Glutamatergic neuron (in vitro differentiated cells): ENCODE data around the gene S100A12. TPM values are rescaled to one million over a fixed set of nuclear protein-coding genes. Genes with fewer than 3 reads are reported as not detected.

Experiments
- DNase-seq: peaks from one replicate; pipeline ENCODE4 v3.0.0; 2022
- H3K27ac Mint-ChIP-seq: one replicate; pipeline ENCODE4 v1.8.0; 2020; ENCODE audit warnings: mild to moderate bottlenecking, mixed read lengths, inconsistent platforms; ENCODE audit not compliant: unreplicated experiment
- H3K27me3 Mint-ChIP-seq: one replicate; pipeline ENCODE4 v1.8.0; 2020; ENCODE audit warnings: mild to moderate bottlenecking, moderate library complexity, mixed read lengths, inconsistent platforms; ENCODE audit not compliant: unreplicated experiment
- H3K36me3 Mint-ChIP-seq: one replicate; pipeline ENCODE4 v1.8.0; 2020; ENCODE audit warnings: mild to moderate bottlenecking, mixed read lengths, inconsistent platforms; ENCODE audit not compliant: unreplicated experiment
- H3K4me1 Mint-ChIP-seq: one replicate; pipeline ENCODE4 v1.8.0; 2020; ENCODE audit warnings: mild to moderate bottlenecking, low read depth, mixed read lengths, inconsistent platforms; ENCODE audit not compliant: unreplicated experiment
- H3K4me3 Mint-ChIP-seq: one replicate; pipeline ENCODE4 v1.8.0; 2020; ENCODE audit warnings: mild to moderate bottlenecking, mixed read lengths, inconsistent platforms; ENCODE audit not compliant: unreplicated experiment
- H3K9me3 Mint-ChIP-seq: one replicate; pipeline ENCODE4 v1.8.0; 2020; ENCODE audit warnings: mild to moderate bottlenecking, moderate library complexity, mixed read lengths, inconsistent platforms; ENCODE audit not compliant: unreplicated experiment
- CTCF ChIP-seq: fragments of 200-600 bp; sonication (generic); IDR thresholded peaks from one replicate; pipeline ENCODE4 v1.5.0; 2021; ENCODE audit not compliant: partially characterized antibody, unreplicated experiment
- total RNA-seq: library from RNA; stranded (reverse); fragmentation: NEBNext Ultra II Directional; extraction: Animal tissue kit (Norgen Biotek cat#: 25700); gene quantifications from one replicate; pipeline ENCODE4 v1.2.1, GENCODE V29; 2021; ENCODE audit not compliant: unreplicated experiment

S100A12 gene
- total RNA-seq, 1 donor from 2014 or later = not detected

- no peak for TF ChIP-seq CTCF
- no peak overlapping the region for H3K27ac Mint-ChIP-seq
- H3K27me3 Mint-ChIP-seq = peaks cover 16% of the 10 kb centered on the region
- H3K4me3 Mint-ChIP-seq = no peak overlapping the region
- no peaks in the 10 kb centered on the region for H3K9me3 Mint-ChIP-seq
- no peak for DNase-seq
- peaks cover 2% of the 10 kb centered on the region for H3K4me1 Mint-ChIP-seq
- no peaks in the 10 kb centered on the region for H3K36me3 Mint-ChIP-seq
Measured at GRCh38 chr1:153395136-153395685, 19.8 kb upstream of the S100A12 start.

- no peak overlapping the region for H3K27ac Mint-ChIP-seq
- no peak for TF ChIP-seq CTCF
- H3K4me3 Mint-ChIP-seq = no peak overlapping the region
- H3K36me3 Mint-ChIP-seq = no peaks in the 10 kb centered on the region
- peaks cover 2% of the 10 kb centered on the region for H3K4me1 Mint-ChIP-seq
- DNase-seq = no peak
- H3K27me3 Mint-ChIP-seq = peaks cover 18% of the 10 kb centered on the region
- no peaks in the 10 kb centered on the region for H3K9me3 Mint-ChIP-seq
Measured at GRCh38 chr1:153394391-153394790, 19.0 kb upstream of the S100A12 start.

- peaks cover 18% of the 10 kb centered on the region for H3K27me3 Mint-ChIP-seq
Measured at GRCh38 chr1:153393926-153394325, 18.5 kb upstream of the S100A12 start.

GRCh38 chr1:153392822-153393221, 17.4 kb upstream of the S100A12 start:
- no peaks in the 10 kb centered on the region for H3K36me3 Mint-ChIP-seq
- H3K9me3 Mint-ChIP-seq = no peaks in the 10 kb centered on the region
- H3K27me3 Mint-ChIP-seq = peaks cover 17% of the 10 kb centered on the region
- H3K27ac Mint-ChIP-seq = no peak overlapping the region
- no peak overlapping the region for H3K4me3 Mint-ChIP-seq
- H3K4me1 Mint-ChIP-seq = peaks cover 2% of the 10 kb centered on the region
- no peak for DNase-seq
- no peak for TF ChIP-seq CTCF

More at GRCh38 chr1:153393926-153394325, 18.5 kb upstream of the S100A12 start:
- DNase-seq = no peak
- H3K9me3 Mint-ChIP-seq = no peaks in the 10 kb centered on the region
- H3K36me3 Mint-ChIP-seq = no peaks in the 10 kb centered on the region
- H3K4me1 Mint-ChIP-seq = peaks cover 2% of the 10 kb centered on the region
- H3K27ac Mint-ChIP-seq = no peak overlapping the region
- TF ChIP-seq CTCF = no peak
- no peak overlapping the region for H3K4me3 Mint-ChIP-seq

- Mint-ChIP-seq H3K27ac (no peak overlapping the region), H3K4me3 (no peak overlapping the region), H3K4me1 (peaks cover 1% of the 10 kb centered on the region), H3K27me3 (peaks cover 15% of the 10 kb centered on the region), H3K36me3 (no peaks in the 10 kb centered on the region), H3K9me3 (no peaks in the 10 kb centered on the region)
- no peak for TF ChIP-seq CTCF
- no peak for DNase-seq
Measured at GRCh38 chr1:153392258-153392657, 16.8 kb upstream of the S100A12 start.
